Measurements from ENCODE around the gene APC2. TPM values are rescaled to one million over a fixed set of nuclear protein-coding genes. Genes with fewer than 3 reads are reported as not detected.

APC2 gene
- total RNA-seq, 4 donors from 2014 or later, result under 0.01 TPM; not detected in 3

- TF ChIP-seq, protein P1, sequence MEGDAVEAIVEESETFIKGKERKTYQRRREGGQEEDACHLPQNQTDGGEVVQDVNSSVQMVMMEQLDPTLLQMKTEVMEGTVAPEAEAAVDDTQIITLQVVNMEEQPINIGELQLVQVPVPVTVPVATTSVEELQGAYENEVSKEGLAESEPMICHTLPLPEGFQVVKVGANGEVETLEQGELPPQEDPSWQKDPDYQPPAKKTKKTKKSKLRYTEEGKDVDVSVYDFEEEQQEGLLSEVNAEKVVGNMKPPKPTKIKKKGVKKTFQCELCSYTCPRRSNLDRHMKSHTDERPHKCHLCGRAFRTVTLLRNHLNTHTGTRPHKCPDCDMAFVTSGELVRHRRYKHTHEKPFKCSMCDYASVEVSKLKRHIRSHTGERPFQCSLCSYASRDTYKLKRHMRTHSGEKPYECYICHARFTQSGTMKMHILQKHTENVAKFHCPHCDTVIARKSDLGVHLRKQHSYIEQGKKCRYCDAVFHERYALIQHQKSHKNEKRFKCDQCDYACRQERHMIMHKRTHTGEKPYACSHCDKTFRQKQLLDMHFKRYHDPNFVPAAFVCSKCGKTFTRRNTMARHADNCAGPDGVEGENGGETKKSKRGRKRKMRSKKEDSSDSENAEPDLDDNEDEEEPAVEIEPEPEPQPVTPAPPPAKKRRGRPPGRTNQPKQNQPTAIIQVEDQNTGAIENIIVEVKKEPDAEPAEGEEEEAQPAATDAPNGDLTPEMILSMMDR (IDR thresholded peaks at IDR 0.05), result no peak
- TF ChIP-seq POLR2A (IDR thresholded peaks at IDR 0.05), result no peak
- H3K36me3 ChIP-seq, result peaks cover 29 to 96% (median 68%) of the 10 kb centered on the region in 3 donors
- WGBS, 2 donors, result 85% methylated on average over 5 of the region's 24 CpGs; no CpG with 5 or more reads in 1 of the 2 donors
These were observed 18.0 kb upstream of the APC2 start for GRCh38 chr19:1431759-1432506.

DNA sequence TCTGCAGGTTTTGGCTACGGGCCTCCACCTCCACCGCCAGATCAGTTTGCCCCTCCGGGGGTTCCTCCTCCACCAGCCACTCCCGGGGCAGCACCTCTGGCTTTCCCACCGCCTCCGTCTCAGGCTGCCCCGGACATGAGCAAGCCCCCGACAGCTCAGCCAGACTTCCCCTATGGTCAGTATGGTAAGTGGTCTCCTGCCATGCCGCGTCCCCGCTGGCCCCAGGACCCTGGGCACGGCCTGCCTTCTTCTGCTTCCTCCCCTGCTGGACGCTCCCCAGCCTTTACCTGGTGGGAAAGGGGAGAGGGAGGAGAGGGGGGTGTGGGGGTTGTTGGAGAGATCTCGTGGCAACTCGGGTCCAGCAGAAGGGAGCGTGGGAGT lies 17.4 kb upstream of the APC2 start:
- WGBS, 2 donors, result 66 to 88% methylated on average over 5 to 8 of the region's 16 CpGs
- H3K27me3 ChIP-seq, result no peaks in the 10 kb centered on the region
- no peak for DNase-seq
- peaks cover 29 to 90% (median 64%) of the 10 kb centered on the region in 3 donors for H3K36me3 ChIP-seq
- no peak overlapping the region for H3K4me3 ChIP-seq
- H3K9me3 ChIP-seq, result no peaks in the 10 kb centered on the region
- peaks cover 0 to 29% (median 0%) of the 10 kb centered on the region in 3 donors for H3K4me1 ChIP-seq
- TF ChIP-seq POLR2A (IDR thresholded peaks at IDR 0.05), result no peak
- TF ChIP-seq, protein P1 (IDR thresholded peaks at IDR 0.05), result no peak
- H3K27ac ChIP-seq, result no peak overlapping the region
- intact Hi-C loops (cut with DNase I), result no loop called here

More at GRCh38 chr19:1431759-1432506, 18.0 kb upstream of the APC2 start:
- DNase-seq, result no peak
- Histone ChIP-seq H3K27ac (no peak overlapping the region), H3K4me3 (no peak overlapping the region), H3K27me3 (no peaks in the 10 kb centered on the region), H3K4me1 (peaks cover 0 to 24% (median 0%) of the 10 kb centered on the region in 3 donors), H3K9me3 (no peaks in the 10 kb centered on the region)
- intact Hi-C loops (cut with DNase I), result no loop called here

- no peak for DNase-seq
- H3K36me3 ChIP-seq, result peaks cover 29 to 82% (median 56%) of the 10 kb centered on the region in 3 donors
- 65 to 100% methylated on average over 1 to 4 of the region's 47 CpGs for WGBS, 2 donors
- TF ChIP-seq, protein P1 (IDR thresholded peaks at IDR 0.05), result no peak
- no peak for TF ChIP-seq POLR2A (IDR thresholded peaks at IDR 0.05)
- H3K4me3 ChIP-seq, result no peak overlapping the region
- H3K4me1 ChIP-seq, result peaks cover 3 to 34% (median 4%) of the 10 kb centered on the region in 3 donors
- no peak overlapping the region for H3K27ac ChIP-seq
- no peaks in the 10 kb centered on the region for H3K9me3 ChIP-seq
- intact Hi-C loops (cut with DNase I), result no loop called here
- no peaks in the 10 kb centered on the region for H3K27me3 ChIP-seq
These were observed 16.5 kb upstream of the APC2 start for GRCh38 chr19:1433119-1434039.

- Histone ChIP-seq H3K4me1 (peaks cover 5 to 29% (median 6%) of the 10 kb centered on the region in 3 donors), H3K27ac (no peak overlapping the region), H3K9me3 (no peaks in the 10 kb centered on the region), H3K4me3 (no peak overlapping the region), H3K27me3 (no peaks in the 10 kb centered on the region), H3K36me3 (peaks cover 29 to 75% (median 50%) of the 10 kb centered on the region in 3 donors)
- intact Hi-C loops (cut with DNase I), result no loop called here
- no peak for DNase-seq
- 88% methylated on average over 4 of the region's 17 CpGs; no CpG with 5 or more reads in 1 of the 2 donors for WGBS, 2 donors
- no peak for TF ChIP-seq POLR2A (IDR thresholded peaks at IDR 0.05)
- TF ChIP-seq, protein P1 (IDR thresholded peaks at IDR 0.05), result no peak
These were observed 15.9 kb upstream of the APC2 start for GRCh38 chr19:1434040-1434366.
